Right hindlimb (tissue), 1 donor: Measurements from ENCODE around the gene TMEM233.

Experiments used
- DNase-seq: peaks from one replicate; pipeline ENCODE4 v3.0.0-alpha.2; 2018

The TMEM233 gene

DNA sequence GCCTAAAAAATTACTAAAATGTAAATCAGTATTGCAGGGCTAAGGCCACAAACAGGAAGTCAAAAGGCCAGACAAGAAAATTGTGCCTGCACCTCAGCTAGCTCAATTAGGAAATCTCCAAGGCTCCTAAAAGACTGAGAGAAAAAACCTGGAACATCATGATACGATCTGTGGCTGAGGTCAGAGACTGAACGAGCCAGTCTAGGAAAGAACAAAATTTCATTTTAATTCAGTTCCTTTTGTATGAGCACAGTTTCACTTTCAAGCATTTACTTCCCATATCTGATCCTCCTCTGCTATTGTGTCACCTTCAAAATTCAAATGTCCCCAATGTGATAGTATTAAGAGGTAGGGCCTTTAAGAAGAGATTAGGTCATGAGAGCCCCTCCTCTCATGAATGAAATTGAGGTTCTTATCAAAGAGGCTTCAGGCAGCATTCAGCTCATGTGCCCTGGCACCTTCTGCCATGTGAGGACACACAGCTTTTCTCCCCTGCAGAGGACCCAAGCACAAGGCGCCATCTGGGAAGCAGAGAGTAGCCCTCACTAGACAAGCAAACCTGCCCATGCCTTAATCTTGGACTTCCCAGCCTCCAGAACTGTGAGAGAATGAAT, 89.2 kb downstream of the TMEM233 start:
- DNase-seq = no peak

DNA sequence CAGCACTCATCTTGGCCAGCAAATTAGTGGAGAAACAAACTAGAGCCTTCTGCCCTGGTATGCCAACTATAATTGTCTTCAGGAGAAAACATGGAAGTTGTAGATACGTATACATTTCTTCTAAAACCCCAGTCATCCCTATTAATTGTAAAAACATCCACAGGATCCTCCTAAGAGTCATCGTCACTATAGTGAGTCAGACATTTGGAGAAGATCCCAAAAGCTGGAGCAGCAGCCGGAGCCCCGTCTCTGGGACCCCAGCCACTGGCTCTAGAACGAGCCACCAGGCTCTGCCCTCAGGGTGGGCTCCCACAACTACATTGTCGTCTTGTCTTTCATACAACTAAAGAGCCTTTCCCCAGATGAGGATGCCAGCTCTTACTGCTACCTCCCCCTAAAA, 89.8 kb downstream of the TMEM233 start:
- no peak for DNase-seq

DNA sequence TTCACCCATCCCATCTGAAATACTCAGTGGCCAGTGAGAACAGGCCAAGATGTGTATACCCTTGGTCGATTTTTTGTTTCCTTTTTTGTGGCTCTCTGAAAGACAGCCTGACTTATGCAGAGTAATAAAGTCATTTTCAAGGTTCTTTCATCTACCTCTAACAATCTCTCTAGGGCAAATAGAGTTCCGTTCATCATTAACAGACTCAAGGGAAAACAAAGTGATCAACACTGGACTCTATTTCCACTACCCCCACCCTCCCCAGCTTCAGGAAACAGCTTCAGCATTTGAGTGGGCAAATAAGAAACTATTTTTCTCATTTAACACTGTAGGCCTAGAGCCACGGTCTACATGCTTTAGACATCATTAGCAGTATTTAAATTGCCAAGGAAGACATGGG, 90.2 kb downstream of the TMEM233 start:
- no peak for DNase-seq

DNA sequence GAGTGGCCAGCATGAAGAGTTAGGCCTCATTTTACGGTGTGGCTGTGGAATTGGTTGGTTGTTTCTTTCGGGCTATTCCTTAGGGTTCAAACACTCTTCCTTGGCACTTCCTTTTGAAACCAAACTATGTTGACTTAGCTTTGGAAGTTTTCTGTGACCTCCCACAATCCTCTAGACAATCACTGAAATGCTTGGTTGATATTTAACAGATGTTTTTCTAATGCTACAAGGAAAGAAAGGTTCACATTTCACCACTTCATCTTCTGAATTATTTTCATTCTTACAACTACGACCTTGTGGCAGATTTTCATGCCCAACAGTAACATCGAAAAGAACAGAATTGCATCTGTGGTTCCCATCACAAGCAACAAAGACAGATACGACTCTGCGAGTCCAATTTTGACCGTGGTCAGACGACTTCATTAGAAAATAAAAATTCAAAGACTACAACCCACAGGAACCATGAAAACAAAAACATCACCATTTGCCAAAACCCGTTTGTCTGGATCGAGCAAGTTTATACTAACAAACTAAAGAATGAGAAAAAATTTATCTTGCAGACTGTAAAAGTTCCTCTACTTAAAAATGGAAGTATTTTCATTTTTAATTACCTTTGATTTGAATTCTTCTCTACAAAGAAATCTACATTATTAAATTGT, 91.3 kb downstream of the TMEM233 start:
- DNase-seq = no peak

DNA sequence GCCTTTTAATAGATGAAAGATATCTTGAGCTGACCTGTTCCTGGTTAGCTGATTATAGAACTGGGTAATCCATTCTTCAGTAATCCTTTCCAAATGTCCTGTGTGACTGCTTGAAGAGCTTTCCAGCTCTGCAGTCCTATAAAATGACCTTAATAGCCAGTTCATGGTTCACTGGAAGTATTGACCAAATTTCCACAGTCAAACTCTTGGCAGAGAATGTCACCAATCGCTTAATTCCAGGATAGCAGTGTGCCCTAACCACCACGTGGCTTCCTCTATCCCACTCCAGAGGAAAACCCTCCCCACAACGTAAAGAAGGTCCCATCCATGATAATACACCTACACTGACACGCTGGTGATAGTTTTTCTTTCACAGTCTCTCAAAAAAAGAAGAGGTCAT, 91.8 kb downstream of the TMEM233 start:
- no peak for DNase-seq

DNA sequence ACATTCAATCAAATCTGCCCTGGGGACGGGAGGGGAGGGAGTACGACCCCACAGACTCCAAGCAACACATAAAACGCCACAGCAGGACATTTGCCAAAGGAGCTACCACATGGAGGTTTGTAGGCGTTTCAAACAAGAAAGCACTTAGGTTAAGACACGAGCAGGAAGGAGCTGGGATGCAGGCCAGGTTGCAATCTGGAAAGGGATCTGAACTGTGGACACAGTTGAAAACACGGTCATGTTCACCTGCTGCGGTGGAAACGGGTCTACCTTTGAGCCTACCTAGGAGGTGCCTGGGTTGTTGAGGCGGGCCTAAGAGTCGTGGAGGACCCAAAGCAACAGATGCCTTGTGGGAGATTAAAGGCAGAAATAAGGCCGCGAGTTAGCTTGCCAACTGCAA, 92.8 kb downstream of the TMEM233 start:
- no peak for DNase-seq

DNA sequence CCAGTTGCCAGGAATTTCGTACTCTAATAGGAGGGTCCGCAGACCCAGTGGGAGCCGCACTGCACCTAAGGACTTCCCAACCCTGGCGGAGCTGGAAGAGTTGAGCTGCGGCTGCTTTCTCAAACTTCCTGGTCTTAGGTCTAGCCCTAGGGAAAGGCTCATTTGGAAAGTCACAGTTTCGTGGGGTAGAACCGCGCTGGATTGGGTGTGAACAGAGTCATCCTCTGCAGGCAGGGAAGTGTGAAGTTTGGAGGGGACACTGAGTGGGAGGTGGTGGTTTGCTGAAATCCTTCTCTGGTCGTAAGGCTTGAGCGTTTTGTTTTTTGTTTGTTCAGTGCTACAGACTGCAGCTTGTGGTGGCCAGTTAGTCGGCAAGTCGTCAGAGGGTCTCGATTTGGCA, 93.2 kb downstream of the TMEM233 start:
- DNase-seq = no peak

DNA sequence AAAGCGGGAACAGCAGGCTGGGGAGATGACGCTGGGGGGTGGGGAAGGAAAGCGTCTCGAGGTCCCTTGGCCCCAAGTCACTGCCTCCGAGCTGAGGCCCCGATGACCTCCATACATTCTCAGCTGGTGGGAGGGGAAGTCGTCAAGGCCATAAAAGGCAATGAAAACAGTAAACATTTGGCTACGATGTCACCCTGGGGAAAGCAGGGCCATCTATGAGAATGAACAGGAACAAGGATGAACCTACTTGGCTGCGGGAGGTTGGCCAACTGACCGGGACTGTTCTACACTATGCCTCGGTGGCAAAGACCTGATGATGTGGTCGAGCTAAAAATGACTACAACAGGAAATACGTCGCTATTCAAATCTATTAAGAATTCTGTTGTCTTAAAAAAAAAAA, 93.8 kb downstream of the TMEM233 start:
- DNase-seq = peak; percentile 59

DNA sequence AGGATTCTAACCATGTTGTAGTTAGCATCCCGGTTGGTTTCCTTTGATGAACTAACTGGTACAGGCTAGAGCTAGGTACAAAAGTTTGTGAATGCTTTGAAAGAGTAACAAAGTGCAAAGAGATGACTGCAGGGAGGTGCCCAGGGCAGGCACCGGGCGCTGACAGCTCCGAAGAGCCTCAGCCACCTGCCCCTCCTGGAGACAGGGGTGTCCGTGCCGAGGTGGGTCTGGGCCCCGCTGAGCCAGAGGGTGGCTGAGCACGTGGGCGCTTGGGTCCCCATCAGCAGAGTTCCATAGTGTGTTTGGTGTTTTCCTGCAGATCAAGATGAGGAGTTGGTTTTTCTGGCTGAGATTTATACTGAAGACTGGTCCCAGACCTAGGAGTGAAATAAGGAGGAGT, 94.3 kb downstream of the TMEM233 start:
- no peak for DNase-seq

DNA sequence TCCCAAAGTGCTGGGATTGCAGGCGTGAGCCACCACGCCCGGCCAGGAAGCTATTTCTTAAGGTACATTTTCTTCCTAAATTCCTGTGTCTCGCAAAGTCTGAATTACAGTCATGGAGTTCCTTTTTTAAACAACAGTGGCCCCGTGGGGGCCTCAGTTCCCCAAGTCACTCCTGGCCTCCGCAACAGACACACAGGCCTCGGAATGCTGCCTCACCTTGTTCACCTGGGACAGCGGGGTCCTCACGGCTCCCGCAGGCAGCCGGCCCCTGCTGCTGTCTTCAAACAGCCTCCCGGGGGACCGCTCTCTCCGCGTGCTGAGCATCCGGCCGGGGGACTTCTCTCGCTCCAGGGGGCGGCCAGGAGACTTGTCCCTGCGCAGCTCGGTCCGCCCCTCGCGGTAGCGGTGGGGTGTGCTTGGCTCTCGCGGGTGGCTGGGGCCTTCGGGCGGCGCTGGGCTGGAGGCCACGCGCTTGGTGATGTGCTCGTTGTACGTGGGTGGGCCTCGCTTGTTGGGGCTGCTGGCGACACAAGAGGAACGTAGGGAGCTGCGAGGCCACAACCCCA, 96.4 kb downstream of the TMEM233 start:
- DNase-seq = no peak

DNA sequence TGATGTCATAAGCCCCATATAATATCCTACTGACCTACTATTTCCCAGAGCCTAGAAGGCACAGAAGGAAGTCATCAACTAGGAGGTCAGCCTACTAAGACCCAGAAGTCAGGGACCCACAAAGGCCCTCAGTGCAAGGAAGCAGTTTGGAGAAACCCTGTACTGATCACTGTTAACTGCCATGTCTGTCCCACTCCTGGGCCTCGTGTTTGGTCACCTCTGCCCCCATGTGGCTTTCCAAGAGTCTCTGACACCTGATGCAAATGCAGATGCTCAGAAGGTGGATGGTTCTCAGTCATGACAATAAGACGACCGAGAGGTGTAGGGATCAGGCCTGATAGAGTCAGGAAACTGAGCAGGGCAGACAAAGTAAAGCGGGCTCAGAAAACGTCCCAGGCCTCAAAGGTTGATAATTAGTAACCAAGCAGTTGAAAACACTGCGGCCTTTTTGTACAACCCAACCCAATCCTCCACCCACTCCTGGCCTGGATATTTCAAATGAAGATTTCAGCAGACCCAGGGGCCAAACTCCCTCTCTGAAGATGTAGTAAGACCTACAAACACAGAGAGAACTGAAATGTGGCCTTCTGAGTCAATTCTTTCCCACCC, 97.7 kb downstream of the TMEM233 start:
- no peak for DNase-seq

DNA sequence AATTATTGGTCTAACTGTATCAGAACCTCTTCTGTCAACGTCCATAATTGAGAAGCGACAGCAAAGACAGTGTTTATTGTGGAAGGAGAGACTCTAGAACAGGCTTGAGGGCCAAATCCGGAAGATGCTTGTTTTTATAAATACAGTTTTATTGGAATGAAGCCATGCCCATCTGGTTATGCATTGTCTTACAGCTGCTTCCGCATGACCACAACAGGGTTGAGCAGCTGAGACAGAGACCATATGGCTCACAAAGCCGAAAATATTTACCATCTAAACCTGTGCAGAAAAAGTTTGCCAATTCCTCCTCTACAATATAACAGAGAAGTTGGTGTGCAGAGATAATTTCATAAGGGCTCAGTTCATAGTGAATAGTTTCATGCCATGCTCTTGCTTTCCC, 98.8 kb downstream of the TMEM233 start:
- no peak for DNase-seq
